Osteocyte (in vitro differentiated cells): Measurements from ENCODE around the gene ABHD3. TPM values are rescaled to one million over a fixed set of nuclear protein-coding genes. Genes with fewer than 3 reads are reported as not detected.
A peak's percentile ranks its signal among the peaks of the same experiment; 100 is the strongest.

Experiments
- DNase-seq: peaks from one replicate; pipeline ENCODE4 v3.0.0; 2021; ENCODE audit warnings: mixed read lengths; ENCODE audit not compliant: unreplicated experiment; ENCODE audit errors: extremely low spot score
- H3K27ac Mint-ChIP-seq: one replicate; pipeline ENCODE4 v1.8.0; 2021; ENCODE audit warnings: mild to moderate bottlenecking, mixed read lengths; ENCODE audit not compliant: unreplicated experiment
- H3K27me3 Mint-ChIP-seq: one replicate; pipeline ENCODE4 v1.8.0; 2021; ENCODE audit warnings: mixed read lengths; ENCODE audit not compliant: unreplicated experiment
- H3K36me3 Mint-ChIP-seq: one replicate; pipeline ENCODE4 v1.8.0; 2021; ENCODE audit warnings: mixed read lengths; ENCODE audit not compliant: unreplicated experiment
- H3K4me1 Mint-ChIP-seq: one replicate; pipeline ENCODE4 v1.8.0; 2021; ENCODE audit warnings: mixed read lengths; ENCODE audit not compliant: unreplicated experiment
- H3K4me3 Mint-ChIP-seq: one replicate; pipeline ENCODE4 v1.8.0; 2021; ENCODE audit warnings: mild to moderate bottlenecking, moderate library complexity, mixed read lengths; ENCODE audit not compliant: unreplicated experiment
- H3K9me3 Mint-ChIP-seq: one replicate; pipeline ENCODE4 v1.8.0; 2021; ENCODE audit warnings: mixed read lengths; ENCODE audit not compliant: unreplicated experiment
- CTCF ChIP-seq: fragments of 200-600 bp; sonication (generic); IDR thresholded peaks from 2 replicates; pipeline ENCODE4 v1.5.0; 2021; ENCODE audit warnings: antibody characterized with exemption, mild to moderate bottlenecking, moderate library complexity
- long read RNA-seq: library from polyadenylated mRNA; unstranded; transcript quantifications from one replicate; pipeline ENCODE4 v2.0.0, GENCODE V29; 2021
- total RNA-seq: library from RNA; stranded (reverse); gene quantifications from 2 replicates; pipeline ENCODE4 v1.2.1, GENCODE V29; 2021

The ABHD3 gene
- total RNA-seq = 8.8 and 10.0 TPM in 2 replicates
- long read RNA-seq, transcript ABHD3-202 (5 exons, 877 nt) = minor isoform, 5 of 52 reads
- long read RNA-seq, transcript ABHD3-201 (9 exons, 2,064 nt) = major isoform, 29 of 52 reads
- long read RNA-seq, partial matches to known transcripts = 0 of 52 reads
- long read RNA-seq, other reads (novel, unspliced or antisense) = 13 of 52 reads

- Mint-ChIP-seq H3K36me3 (no peaks in the 10 kb centered on the region), H3K4me1 (peaks cover 20% of the 10 kb centered on the region), H3K27ac (peak within 1 kb of the TSS; percentile 86), H3K9me3 (no peaks in the 10 kb centered on the region), H3K4me3 (peak within 1 kb of the TSS; percentile 87), H3K27me3 (no peaks in the 10 kb centered on the region)
- peak; percentile 97 for DNase-seq
- TF ChIP-seq CTCF = peak; percentile 49
Observed at GRCh38 chr18:21704603-21705364, at the start of gene ABHD3. ABHD3 (minus strand) TSS chr18:21704774; CDS start chr18:21704665, 109 bp downstream.

GRCh38 chr18:21747764-21748693, 43.5 kb upstream of the ABHD3 start:
- DNase-seq = no peak
- H3K4me3 Mint-ChIP-seq = no peak overlapping the region
- peaks cover 41% of the 10 kb centered on the region for H3K4me1 Mint-ChIP-seq
- peak overlapping the region; percentile 21 for H3K27ac Mint-ChIP-seq
- H3K36me3 Mint-ChIP-seq = peaks cover 4% of the 10 kb centered on the region
- no peak for TF ChIP-seq CTCF
- H3K9me3 Mint-ChIP-seq = no peaks in the 10 kb centered on the region
- H3K27me3 Mint-ChIP-seq = no peaks in the 10 kb centered on the region

- Mint-ChIP-seq H3K27me3 (no peaks in the 10 kb centered on the region), H3K4me3 (no peak overlapping the region), H3K9me3 (no peaks in the 10 kb centered on the region), H3K27ac (peak overlapping the region; percentile 21), H3K36me3 (peaks cover 4% of the 10 kb centered on the region), H3K4me1 (peaks cover 45% of the 10 kb centered on the region)
- TF ChIP-seq CTCF = no peak
- no peak for DNase-seq
Observed at GRCh38 chr18:21747268-21747667, 42.7 kb upstream of the ABHD3 start.

GRCh38 chr18:21745231-21745630, 40.7 kb upstream of the ABHD3 start:
- Mint-ChIP-seq H3K36me3 (peaks cover 2% of the 10 kb centered on the region), H3K27ac (no peak overlapping the region), H3K9me3 (no peaks in the 10 kb centered on the region), H3K4me3 (no peak overlapping the region), H3K27me3 (no peaks in the 10 kb centered on the region), H3K4me1 (peaks cover 49% of the 10 kb centered on the region)
- no peak for DNase-seq
- TF ChIP-seq CTCF = peak; percentile 9
